ENCODE results near the gene NPTX2. TPM values are rescaled to one million over a fixed set of nuclear protein-coding genes. Genes with fewer than 3 reads are reported as not detected.

Gene NPTX2
- total RNA-seq, 1 experiment from 2014 or later, result not detected

- CTCF ChIA-PET, result no interaction called here
- ATAC-seq (no peak), DNase-seq (ENCODE audit: low read depth, low spot score) (no peak)
- POLR2A ChIA-PET, result no interaction called here
- TF ChIP-seq EZH2 (IDR thresholded peaks at IDR 0.05) (no peak), ZFX (IDR thresholded peaks at IDR 0.05) (no peak), MAX (IDR thresholded peaks at IDR 0.05) (no peak), CBX3 (IDR thresholded peaks at IDR 0.05; ENCODE audit: low read depth) (no peak), TCF7L2 (IDR thresholded peaks at IDR 0.05; ENCODE audit: borderline replicate concordance, extremely low read depth, insufficient read depth, insufficient read length) (no peak), EGR1 (IDR thresholded peaks at IDR 0.05; ENCODE audit: low read depth) (no peak), YY1 (IDR thresholded peaks at IDR 0.05; ENCODE audit: extremely low read depth, insufficient replicate concordance, low read depth, low read length) (no peak), ZBTB33 (IDR thresholded peaks at IDR 0.05; ENCODE audit: extremely low read depth, insufficient replicate concordance, low read length) (no peak), FOSL1 (IDR thresholded peaks at IDR 0.05; ENCODE audit: low read depth) (no peak), EZH2phosphoT487 (IDR thresholded peaks at IDR 0.05; ENCODE audit: borderline replicate concordance) (no peak), REST (IDR thresholded peaks at IDR 0.05; ENCODE audit: low read depth) (no peak)
- H3K79me2 ChIP-seq (ENCODE audit: insufficient read depth, low read length), result no peaks in the 10 kb centered on the region
- no peak overlapping the region for H3K9ac ChIP-seq (ENCODE audit: low read length)
- H3K36me3 ChIP-seq (ENCODE audit: control insufficient read depth in 1 of 2, insufficient read depth in 2 of 2, low read length in 2 of 2), result no peaks in the 10 kb centered on the region
- no peak overlapping the region for H2AFZ ChIP-seq (ENCODE audit: low read depth, low read length, poor library complexity, severe bottlenecking)
- no peaks in the 10 kb centered on the region for H4K20me1 ChIP-seq (ENCODE audit: insufficient read depth)
- H3K4me2 ChIP-seq (ENCODE audit: low read length), result no peak overlapping the region
- no peaks in the 10 kb centered on the region for H3K9me3 ChIP-seq (ENCODE audit: control insufficient read depth in 1 of 2, insufficient read depth in 1 of 2, low read depth in 1 of 2, low read length in 2 of 2)
- intact Hi-C loops (cut with micrococcal nuclease), result no loop called here
- H3K27me3 ChIP-seq (ENCODE audit: insufficient read depth, low read length), result 0 out of 2 replicates have a peak, but pooled peaks cover 3% of the 10 kb centered on the region
- no peaks in the 10 kb centered on the region for H3K9me2 ChIP-seq (ENCODE audit: insufficient read depth)
- no peak overlapping the region for H3K4me3 ChIP-seq (replicated peaks in 1 of 2; ENCODE audit: low read depth in 1 of 2, low read length in 2 of 2)
- no TSS peak for BruUV-seq (replicated peaks)
- H3K4me1 ChIP-seq (ENCODE audit: control insufficient read depth in 1 of 2, insufficient read depth in 2 of 2, low read length in 2 of 2), result no peaks in the 10 kb centered on the region
- H3K27ac ChIP-seq (ENCODE audit: low read depth, low read length), result no peak overlapping the region
- RAD21 ChIA-PET (ENCODE audit: low non-redundant PET in 1 of 2, low total read pairs in 2 of 2, uncharacterized antibody in 2 of 2, unreplicated experiment in 2 of 2), result no interaction called here
These were observed 29.4 kb downstream of the NPTX2 start for GRCh38 chr7:98646465-98646864.

Data from HCT116 (cell line).